Fibroblast of skin of left quadriceps (primary cell): Measurements from ENCODE around the gene WFDC5.

Experiments
- DNase-seq, 2 experiments: peaks; one replicate each; pipeline ENCODE4 v3.0.0-alpha.2; 2013; ENCODE audit warnings: low read depth in 2 of 2

WFDC5 gene

GRCh38 chr20:45115386-45115774 is 406 bp upstream of the WFDC5 start:
- DNase-seq: no peak

GRCh38 chr20:45113865-45114264 is 1.1 kb downstream of the WFDC5 start:
- DNase-seq: no peak

GRCh38 chr20:45112754-45113153 is 2.2 kb downstream of the WFDC5 start:
- DNase-seq: no peak

GRCh38 chr20:45111799-45112471 is 3.0 kb downstream of the WFDC5 start:
- DNase-seq: no peak

GRCh38 chr20:45111285-45111684 is 3.7 kb downstream of the WFDC5 start:
- no peak for DNase-seq

- no peak for DNase-seq
Measured at GRCh38 chr20:45110301-45110700, 4.7 kb downstream of the WFDC5 start.

- no peak for DNase-seq
Measured at GRCh38 chr20:45109634-45110033, 5.3 kb downstream of the WFDC5 start.

- no peak for DNase-seq
Measured at GRCh38 chr20:45105317-45105716, 9.7 kb downstream of the WFDC5 start.

- DNase-seq: peak in 1 of 2 experiments; percentile 13
Measured at GRCh38 chr20:45104786-45105185, 10.2 kb downstream of the WFDC5 start.

GRCh38 chr20:45103072-45103471 is 11.9 kb downstream of the WFDC5 start:
- no peak for DNase-seq

GRCh38 chr20:45101333-45101850 is 13.6 kb downstream of the WFDC5 start:
- DNase-seq: no peak

GRCh38 chr20:45100563-45101245 is 14.3 kb downstream of the WFDC5 start, which contains the start of gene KCNS1:
Gene KCNS1 (minus strand): TSS chr20:45101127. CDS start chr20:45099236, 1,891 bp downstream.
- DNase-seq: no peak

GRCh38 chr20:45098103-45098773 is 16.7 kb downstream of the WFDC5 start:
- DNase-seq: peak in 1 of 2 experiments; percentile 14

GRCh38 chr20:45097485-45098102 is 17.4 kb downstream of the WFDC5 start:
- no peak for DNase-seq

GRCh38 chr20:45096781-45097180 is 18.2 kb downstream of the WFDC5 start:
- DNase-seq: no peak

- DNase-seq: peak in 1 of 2 experiments; percentile 32
Measured at GRCh38 chr20:45095805-45096238, 19.2 kb downstream of the WFDC5 start.

GRCh38 chr20:45094864-45095574 is 20.0 kb downstream of the WFDC5 start:
- no peak for DNase-seq

GRCh38 chr20:45094201-45094600 is 20.8 kb downstream of the WFDC5 start:
- DNase-seq: no peak

- DNase-seq: no peak
Measured at GRCh38 chr20:45092898-45093297, 22.1 kb downstream of the WFDC5 start.

- DNase-seq: no peak
Measured at GRCh38 chr20:45091366-45091765, 23.6 kb downstream of the WFDC5 start.

- DNase-seq: no peak
Measured at GRCh38 chr20:45090481-45090880, 24.5 kb downstream of the WFDC5 start.
